Right ventricle myocardium superior (tissue), 1 donor: ENCODE measurements around the gene DOK7. TPM values are rescaled to one million over a fixed set of nuclear protein-coding genes. Genes with fewer than 3 reads are reported as not detected.
"Not testable (repeated sequence)": the region's sequence is repeated elsewhere in the genome, so short reads cannot be mapped to it uniquely, and the experiment has no call there.

ENCODE experiments used
- ATAC-seq: fragments of 200-7000 bp; cut with Tn5 transposase; one replicate; pipeline ENCODE4 v1.9.1; 2020; ENCODE audit warnings: mild to moderate bottlenecking; ENCODE audit not compliant: poor library complexity
- DNase-seq: peaks from one replicate; pipeline ENCODE4 v3.0.0-alpha.2; 2020
- intact Hi-C: fragments of 100-400 bp; cut with DNase I; formaldehyde crosslinking; loops from one replicate; pipeline ENCODE4 v1.11.2; 2022
- total RNA-seq: library from RNA; stranded (reverse); fragmentation: NEBNext Ultra II Directional; extraction: Animal tissue kit (Norgen Biotek cat#: 25700); gene quantifications from one replicate; pipeline ENCODE4 v1.2.1, GENCODE V29; 2021
- donor health status: DM: no; HTN: yes; CAD: no; lungs with severe emphysema.

DOK7 gene
- total RNA-seq, 1 donor from 2014 or later, result 33.7 TPM

DNA sequence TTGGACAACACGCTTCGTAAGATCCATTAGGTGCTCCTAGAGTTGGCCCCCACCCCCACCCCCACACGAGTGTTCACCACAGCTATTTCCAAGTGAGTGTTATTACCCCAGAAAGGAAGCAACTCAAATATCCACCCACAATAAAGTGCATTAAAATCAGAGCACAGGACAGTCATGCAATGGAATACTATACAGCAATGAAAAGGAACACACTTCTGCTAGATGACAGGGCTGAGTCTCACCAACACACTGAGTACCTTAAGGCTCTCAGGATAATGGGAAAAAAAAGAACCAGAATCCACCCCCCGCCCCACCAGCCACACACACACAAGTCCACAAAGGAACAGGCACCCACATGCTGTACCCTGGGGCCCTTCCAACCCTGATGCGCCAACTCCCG is 48.1 kb downstream of the DOK7 start:
- intact Hi-C loops, result loop anchor here (10.0 kb wide), 1 partner anchor 166 kb away; no protein-coding TSS in a partner anchor
- DNase-seq (no peak), ATAC-seq (no peak)

DNA sequence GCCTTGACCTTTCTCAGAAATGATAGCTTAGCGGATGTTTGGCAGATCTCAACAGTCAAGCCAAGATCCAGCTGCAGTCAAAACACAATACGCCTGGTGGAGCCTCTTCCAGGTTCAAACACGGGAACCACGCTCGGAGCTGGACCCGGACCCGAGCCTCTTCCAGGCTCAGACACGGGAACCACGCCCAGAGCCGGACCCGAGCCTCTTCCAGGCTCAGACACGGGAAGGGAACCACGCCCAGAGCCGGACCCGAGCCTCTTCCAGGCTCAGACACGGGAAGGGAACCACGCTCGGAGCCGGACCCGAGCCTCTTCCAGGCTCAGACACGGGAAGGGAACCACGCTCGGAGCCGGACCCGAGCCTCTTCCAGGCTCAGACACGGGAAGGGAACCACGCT is 48.5 kb downstream of the DOK7 start:
- not testable (repeated sequence) for DNase-seq, ATAC-seq
- intact Hi-C loops, result loop anchor here (10.0 kb wide), 1 partner anchor 167 kb away; no protein-coding TSS in a partner anchor

DNA sequence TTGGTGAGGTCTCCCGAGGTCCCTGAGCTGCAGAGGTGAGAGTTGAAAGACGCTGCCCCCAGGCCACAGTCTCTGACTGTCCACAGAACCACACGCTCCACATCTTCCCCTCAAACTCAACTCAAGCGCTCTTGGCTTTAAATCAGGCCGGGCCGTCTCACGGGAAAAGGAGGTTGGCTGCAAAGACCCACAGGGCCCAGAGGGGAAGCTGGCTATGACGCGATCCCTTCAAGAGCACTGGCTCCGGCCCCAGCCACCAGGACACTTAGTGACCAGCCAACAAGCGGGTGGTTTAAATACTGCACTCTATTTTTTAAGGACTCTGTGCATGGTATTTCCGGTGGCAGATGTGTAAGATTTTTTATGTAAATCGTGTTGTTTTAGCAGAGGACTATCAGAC is 49.2 kb downstream of the DOK7 start:
- ATAC-seq (peak; percentile 62), DNase-seq (no peak)
- intact Hi-C loops, result loop anchor here (10.0 kb wide), 1 partner anchor 167 kb away; no protein-coding TSS in a partner anchor

DNA sequence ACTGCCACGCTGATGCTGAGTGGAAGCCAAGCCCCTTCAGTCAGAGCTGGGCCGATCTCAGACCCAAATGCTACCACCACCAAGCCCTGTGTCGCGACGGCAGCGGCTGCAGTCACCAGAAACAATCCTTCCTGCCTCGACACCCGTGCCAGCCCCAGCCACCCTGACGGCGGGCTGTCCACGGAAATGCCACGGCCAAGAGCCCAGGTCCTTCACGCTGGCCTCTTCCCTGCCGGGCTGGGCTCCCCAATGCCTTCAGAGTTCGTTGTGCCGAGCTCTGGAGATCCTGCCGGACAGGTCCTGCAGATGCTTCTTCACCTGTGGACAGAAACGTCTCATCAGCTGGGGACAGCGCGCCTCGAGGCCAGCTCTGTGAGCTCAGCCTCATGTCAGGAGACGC is 49.6 kb downstream of the DOK7 start:
- ATAC-seq (no peak), DNase-seq (no peak)
- intact Hi-C loops, result loop anchor here (10.0 kb wide), 1 partner anchor 168 kb away; no protein-coding TSS in a partner anchor

DNA sequence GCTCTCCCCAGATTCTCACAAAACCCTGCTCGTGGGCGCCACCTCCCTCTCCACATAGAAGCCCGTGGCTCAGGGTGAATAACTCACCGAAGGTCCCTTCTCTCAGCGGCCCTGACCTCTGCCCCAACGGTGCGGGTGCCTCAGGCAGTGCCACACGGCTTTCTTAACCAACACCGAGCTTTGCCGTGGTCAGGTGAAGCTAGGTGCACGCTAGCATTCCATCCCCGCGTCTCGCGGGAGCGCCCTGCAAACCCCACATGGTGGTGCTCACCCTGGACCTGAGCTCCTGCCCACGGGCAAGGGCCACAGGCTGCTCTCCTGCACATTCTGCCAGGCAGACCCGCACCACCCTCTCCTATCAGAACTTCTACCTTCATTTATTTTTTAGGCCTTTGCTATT is 50.7 kb downstream of the DOK7 start:
- intact Hi-C loops, result loop anchor here (10.0 kb wide), 1 partner anchor 169 kb away; no protein-coding TSS in a partner anchor
- ATAC-seq, result no peak
- DNase-seq, result peak; percentile 29

DNA sequence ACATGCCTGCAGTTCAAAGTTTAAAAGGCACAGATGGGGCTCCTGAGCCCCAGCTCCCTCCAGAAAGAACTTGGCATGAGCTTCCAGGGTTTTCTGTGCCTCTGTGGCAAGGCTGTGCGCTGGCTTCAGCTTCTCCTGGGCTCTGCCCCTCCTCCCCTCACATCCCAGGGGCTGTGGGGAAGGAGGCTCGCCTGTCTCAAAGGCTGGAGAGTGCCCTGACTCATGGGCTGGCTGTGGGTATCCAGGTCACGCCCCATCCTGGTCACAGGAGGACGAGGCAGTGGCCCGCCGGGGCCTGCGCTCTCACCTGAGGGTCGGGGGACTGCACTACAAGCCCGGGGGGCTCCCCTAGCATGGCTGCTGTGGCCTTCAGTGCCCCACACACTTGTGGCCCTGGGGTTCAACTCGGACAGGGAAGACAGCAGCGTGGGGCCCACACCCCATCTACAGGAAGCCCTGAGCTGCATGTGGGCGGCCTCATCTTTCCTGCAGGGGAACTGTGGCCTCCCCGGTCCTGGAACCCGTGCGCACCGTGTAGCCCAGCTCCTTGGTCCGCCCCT is 51.2 kb downstream of the DOK7 start:
- peak; percentile 26 for DNase-seq
- intact Hi-C loops, result loop anchor here (10.0 kb wide), 1 partner anchor 170 kb away; no protein-coding TSS in a partner anchor
- ATAC-seq, result no peak

DNA sequence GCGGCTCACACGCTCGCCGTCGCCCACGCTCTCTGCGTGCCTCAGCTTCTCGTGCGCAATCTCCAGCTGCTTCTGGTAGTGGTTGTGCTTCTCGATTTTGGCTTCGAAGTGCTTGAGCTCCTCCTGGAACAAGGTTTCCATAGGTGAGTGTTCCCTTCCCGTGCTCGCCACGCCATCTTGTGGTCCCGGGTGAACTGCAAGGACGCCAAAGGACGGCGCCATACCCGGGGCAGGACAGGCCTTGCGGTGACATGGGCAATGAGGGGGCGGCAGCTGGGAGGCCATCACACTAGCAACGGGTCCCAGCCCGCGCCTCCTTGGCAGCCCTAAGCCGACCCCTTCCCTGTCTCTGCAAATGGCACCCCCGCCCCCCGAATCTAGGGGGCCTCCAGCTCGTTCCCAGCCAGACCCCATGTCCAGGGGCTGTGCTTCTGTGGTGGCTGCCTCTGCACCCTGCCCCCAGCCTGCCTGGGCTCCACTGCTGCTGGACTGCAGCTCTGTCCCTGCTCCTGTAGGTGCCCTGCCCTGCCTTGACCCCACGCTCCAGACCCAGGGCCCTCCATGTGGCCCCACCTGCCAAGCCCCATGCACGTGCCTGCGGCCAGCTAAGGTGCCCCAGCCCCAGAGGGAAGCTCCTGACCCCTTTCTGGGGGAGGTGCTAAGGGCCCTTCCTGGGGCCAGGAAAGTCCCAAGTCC is 51.8 kb downstream of the DOK7 start:
- no peak for DNase-seq
- ATAC-seq, result peak; percentile 49
- intact Hi-C loops, result loop anchor here (10.0 kb wide), 1 partner anchor 170 kb away; no protein-coding TSS in a partner anchor

DNA sequence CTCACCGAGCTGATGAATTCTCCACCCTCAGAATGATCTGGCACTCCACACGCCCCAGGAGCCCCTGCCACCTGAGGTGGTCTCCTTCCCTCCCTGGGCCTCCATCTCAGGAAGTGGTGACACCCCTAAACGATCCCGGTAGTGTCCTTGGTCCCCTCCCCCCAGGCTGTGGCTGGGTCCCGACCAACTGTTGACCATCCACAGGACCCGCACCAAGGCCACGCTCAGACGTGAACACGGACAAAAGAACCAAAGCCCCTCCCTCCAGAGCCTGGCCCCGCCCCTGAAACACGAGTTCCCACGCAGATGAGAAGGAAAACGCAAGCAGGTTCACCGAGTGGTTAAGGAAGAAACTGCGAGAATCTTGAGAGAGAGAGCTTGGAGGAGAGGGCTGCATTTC is 52.5 kb downstream of the DOK7 start:
- ATAC-seq, result no peak
- peak; percentile 6 for DNase-seq
- intact Hi-C loops, result loop anchor here (10.0 kb wide), 1 partner anchor 171 kb away; no protein-coding TSS in a partner anchor

DNA sequence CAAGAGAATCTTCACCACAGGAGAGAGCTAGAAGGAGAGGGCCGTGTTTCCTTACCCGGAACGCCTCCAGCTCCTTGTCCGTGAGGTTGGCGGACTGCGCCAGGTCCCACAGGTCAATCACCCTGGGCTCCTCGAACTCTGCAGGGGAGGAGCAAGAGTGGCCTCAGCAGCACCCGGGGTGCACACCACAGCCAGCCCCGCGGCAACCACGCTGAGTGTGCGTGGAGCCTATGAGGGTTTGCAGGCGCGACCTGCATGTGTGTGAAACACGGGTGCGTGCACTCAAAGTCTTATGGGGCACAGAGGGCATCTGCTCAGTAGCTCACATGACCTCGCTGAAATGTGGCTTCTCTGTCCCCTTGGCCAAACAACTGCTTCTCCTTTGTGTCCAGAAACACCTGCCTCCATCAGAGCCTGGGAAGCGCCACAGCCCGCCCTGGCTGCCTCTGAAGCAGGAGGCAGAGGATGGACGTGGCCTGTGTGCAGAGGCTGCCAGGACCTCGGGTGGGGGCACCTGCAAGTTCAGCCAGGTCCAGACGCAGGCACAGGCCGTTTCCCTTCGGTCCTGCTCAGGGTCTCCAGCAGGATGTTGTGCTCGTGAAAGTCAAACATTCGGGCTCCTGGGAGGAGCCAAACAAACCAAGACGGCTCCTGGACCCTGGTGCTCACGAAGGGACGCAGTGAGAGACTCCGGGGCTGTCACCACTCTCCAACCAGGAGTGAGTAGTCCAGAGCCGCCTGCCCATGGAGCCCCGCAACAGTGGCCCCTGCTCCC is 53.1 kb downstream of the DOK7 start:
- intact Hi-C loops, result loop anchor here (10.0 kb wide), 1 partner anchor 171 kb away; no protein-coding TSS in a partner anchor
- no peak for ATAC-seq
- DNase-seq, result peak; percentile 37

DNA sequence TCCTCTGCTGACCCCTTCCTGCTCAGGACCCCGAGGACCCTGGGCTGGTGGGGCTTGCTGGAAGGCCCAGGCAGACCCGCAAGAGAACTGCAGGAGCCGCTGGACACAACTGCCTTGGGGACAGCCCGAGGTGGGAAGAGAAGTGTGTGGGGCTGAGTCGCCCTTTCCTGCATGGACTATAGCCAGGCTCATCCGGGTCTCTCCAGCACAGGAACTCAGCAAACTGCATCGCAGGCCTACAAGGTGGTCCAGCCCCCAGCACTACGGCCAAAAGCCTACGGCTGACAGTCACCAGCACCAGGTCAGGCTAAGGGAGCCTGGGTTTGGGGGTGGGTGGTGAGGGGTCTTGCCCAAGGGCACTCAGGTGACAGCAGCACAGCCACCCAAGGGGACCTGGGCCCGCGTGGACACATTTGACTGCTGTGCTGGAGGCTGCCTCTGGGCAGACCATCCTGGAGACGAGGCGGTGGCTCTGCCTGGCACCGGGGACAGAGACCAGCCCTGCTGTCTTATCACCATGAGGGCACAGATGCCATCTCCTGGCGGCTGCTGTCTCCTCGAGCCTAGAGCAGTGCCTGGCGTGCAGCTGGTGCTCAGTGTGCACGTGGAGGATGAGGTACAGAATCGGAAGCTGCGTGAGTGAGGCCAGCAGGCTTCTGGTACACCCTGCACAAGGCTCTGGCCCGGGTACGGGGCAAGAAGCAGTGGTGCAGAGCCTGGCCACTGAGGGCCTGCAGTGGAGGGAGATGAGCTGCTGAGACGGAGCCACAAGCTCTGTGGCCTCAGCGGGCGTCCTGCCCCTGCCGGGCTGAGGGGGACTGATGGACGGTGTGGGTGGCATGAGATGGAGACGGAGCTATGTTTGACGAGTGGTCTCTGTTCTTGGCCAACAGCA is 54.0 kb downstream of the DOK7 start:
- intact Hi-C loops, result loop anchor here (10.0 kb wide), 1 partner anchor 172 kb away; no protein-coding TSS in a partner anchor
- peak; percentile 43 for DNase-seq
- ATAC-seq, result no peak

DNA sequence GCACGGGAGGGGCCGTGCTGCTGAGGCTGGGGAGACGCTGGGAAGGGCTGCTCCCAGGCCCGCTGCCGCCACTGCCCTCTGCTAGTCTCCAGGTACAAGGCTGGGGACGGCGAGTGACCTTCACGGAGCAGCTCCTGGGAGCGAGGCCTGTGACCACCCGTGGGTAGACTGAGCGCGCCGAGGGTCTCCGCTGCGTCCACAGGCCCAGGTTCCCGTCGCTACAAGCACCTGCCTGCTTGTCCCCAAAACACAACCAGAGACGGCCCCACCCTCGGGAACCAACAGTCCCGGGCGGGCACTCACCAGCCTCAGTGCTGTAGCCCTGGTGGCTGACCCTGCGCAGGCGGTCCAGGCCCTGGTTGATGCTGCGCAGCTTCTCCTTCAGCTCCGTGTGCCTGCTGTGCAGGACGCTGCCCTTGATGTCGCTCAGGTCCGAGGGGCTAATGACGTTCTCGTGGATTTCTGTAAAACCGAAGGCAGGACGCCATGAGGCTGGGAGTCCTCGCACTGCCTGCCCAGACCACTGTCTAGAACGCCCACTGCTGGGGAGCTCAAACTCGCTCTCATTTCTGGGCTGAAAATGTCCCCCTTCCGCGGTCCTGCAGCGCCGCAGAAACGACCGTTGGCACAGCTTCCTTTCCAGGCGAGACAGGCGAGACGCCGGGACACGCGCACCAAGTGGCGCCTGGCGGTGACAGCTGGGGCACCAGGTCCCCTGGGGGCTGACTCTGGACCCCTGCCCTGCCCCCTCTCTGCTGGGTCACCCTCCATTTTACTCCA is 54.8 kb downstream of the DOK7 start:
- DNase-seq (peak; percentile 30), ATAC-seq (no peak)
- intact Hi-C loops, result loop anchor here (10.0 kb wide), 1 partner anchor 173 kb away; no protein-coding TSS in a partner anchor

DNA sequence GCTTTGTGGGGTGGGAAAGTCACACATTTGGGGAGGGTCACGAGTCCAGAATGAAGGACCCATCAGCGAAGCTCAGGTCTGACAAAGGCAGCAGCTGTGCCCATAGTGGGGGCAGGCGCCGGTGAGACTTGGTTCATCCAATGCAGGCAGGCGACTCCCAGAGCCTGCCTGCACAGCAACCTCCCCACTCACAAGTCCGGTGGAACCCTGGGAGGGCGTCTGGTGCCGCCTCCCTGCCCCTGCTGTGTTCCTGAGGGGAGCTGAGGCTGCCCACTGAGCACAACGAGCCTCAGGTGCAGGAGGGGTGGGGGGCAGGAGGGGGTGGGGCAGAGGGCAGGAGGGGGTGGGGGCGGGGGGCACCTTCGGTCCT is 55.4 kb downstream of the DOK7 start:
- DNase-seq (no peak), ATAC-seq (no peak)
- intact Hi-C loops, result loop anchor here (10.0 kb wide), 1 partner anchor 174 kb away; no protein-coding TSS in a partner anchor

DNA sequence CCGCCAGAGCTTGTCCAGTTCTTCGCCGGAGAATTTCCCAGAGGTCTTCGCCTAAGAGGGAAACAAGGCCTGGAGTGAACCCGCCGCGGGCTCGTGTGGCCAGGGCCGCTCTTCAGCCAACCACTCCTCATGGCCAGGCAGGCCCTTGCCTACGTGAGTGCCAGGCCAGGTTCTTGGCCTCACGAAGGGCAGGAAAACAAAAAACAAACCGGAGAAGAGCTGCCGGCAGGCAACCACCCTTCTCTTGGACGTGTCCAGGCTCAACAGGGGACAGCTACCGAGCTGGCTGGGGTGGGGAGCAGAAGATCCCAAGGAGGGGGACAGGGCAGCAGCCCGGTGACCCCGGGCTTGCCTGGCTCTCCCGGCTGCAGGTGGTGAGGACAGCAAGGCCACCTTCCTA is 55.8 kb downstream of the DOK7 start:
- DNase-seq, result peak; percentile 30
- intact Hi-C loops, result loop anchor here (10.0 kb wide), 1 partner anchor 174 kb away; no protein-coding TSS in a partner anchor
- ATAC-seq, result no peak

DNA sequence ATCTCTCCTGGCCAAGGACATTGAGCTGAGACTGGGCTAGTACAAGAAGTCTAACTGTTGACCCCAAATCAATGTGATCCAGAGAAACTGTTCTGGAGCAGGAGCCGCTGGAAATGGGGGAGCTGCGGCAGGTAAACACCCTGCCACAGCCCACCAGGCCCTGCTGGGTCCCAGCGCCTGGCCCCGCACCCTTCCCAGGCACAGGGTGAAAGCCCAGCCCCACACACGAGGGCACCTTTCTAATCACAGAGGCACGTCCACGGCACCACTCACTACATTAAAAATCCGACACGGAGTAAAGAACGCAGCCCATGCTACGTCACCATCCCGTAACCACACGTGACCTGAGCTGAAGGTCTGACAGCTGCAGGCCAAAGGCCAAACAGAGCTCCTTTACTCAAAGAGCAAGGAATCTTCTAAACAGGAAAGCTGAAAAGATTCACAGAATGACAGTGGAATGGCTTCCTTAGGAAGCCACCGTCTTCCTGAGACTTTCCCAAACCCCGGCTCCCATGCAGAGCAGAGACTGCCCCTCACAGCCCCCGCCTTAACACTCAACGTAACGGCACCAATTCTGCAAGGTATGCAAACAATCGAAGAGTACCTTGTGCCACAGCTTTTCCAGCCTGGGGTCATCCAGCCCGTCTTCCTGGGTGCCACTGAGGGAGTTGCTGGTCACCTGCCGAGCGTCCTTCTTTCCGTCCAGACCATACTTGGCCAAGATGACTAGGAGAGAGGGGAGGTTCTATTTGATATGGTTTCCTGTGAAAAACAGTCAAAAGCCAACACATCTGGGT is 56.6 kb downstream of the DOK7 start:
- no peak for ATAC-seq
- DNase-seq, result peak; percentile 23
- intact Hi-C loops, result loop anchor here (10.0 kb wide), 1 partner anchor 175 kb away; no protein-coding TSS in a partner anchor

DNA sequence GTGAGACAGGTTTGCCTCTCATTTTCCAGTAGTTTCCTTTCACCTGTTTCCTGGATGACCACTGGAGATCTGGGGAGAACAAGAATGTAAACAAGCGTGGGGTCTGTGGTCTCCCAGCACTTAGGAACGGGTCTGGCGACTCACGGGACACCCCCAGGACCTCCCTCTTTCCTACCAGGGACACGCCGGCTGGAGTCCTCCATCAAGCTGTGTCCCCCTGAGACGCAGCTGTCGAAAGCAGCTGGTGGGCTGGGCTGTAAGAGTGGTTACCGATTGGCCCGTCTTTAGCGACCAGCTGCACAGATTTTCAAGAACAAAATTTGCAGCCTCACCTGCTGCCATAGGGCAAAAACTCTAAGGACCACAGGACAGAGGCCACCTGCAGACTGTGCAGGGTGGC is 57.2 kb downstream of the DOK7 start:
- ATAC-seq (no peak), DNase-seq (peak; percentile 13)
- intact Hi-C loops, result no loop called here

DNA sequence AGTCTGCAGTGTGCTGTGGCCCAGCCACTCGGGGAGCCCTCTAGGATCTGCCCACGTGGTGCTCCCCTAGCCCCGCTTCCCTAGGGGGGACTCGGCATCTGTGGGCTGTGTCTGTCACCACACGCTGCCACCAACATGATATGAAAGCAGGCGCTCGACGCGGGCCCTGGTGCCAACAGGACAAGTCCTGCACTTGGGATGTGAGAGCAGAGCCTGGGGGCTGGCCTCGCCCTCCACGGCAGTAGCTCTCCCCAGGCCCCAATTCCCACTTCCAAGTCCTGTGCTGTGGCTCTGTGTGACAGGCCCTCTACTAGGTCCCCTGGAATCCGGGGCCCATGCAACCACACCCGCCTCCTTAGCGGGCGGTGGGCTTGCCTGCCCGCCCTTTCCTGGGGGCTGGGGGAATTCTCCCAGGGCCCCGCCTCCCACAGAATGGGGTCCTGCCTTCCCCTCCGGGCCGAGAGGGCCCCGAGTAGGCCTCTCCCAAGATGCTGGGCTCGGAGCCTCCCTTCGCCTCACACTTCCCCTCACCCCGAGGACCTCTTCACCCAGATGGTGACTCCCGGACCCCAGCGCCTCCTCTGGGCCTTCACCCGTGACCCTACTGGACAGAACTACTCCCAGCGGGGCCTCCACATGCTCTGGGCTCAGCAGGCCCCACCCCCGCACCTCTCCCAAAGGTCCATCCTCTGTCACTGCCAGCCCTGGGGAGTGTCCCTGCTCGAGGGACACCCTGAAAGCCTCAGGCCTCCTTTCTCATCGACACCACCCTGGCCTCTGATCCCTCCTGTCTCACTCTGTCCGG is 57.9 kb downstream of the DOK7 start:
- DNase-seq, result peak; percentile 44
- intact Hi-C loops, result no loop called here
- ATAC-seq, result no peak
